Measurements from ENCODE around the gene CTNNA2. TPM values are rescaled to one million over a fixed set of nuclear protein-coding genes. Genes with fewer than 3 reads are reported as not detected.

Gene CTNNA2
- total and polyA plus RNA-seq, 8 donors = 0.28 to 5.7 (median 0.44) TPM; not detected in 4

DNA sequence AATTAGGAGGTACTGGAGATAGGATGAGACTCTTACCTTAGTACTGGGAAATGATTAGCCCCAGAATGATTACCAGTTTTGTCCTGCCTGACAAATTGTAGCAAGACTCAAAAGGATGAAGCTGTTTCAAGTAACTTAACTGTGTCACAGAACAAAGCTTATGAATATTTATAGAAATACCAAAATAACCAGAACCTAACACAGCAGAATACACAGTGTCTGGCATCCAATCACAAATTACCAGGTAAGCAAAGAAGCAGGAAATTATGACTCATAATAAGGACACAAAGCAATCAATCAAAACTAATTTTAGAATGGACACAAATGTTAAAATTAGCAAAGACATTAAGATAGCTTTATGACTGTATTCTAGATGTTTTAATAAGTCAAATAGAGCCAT, 91.9 kb downstream of the CTNNA2 start:
- Histone ChIP-seq H3K4me1 (no peaks in the 10 kb centered on the region), H3K4me3 (no peak overlapping the region), H3K9me3 (no peaks in the 10 kb centered on the region), H3K27ac (no peak overlapping the region), H3K27me3 (no peaks in the 10 kb centered on the region), H3K36me3 (no peaks in the 10 kb centered on the region)
- intact Hi-C loops (cut with DNase I; ENCODE audit: low total_unique reads) = no loop called here
- TF ChIP-seq POLR2AphosphoS5 (IDR thresholded peaks at IDR 0.05) (no peak), POLR2A (IDR thresholded peaks at IDR 0.05) (no peak), CTCF (IDR thresholded peaks at IDR 0.05) (no peak), EP300 (IDR thresholded peaks at IDR 0.05) (no peak)
- no peak for DNase-seq

DNA sequence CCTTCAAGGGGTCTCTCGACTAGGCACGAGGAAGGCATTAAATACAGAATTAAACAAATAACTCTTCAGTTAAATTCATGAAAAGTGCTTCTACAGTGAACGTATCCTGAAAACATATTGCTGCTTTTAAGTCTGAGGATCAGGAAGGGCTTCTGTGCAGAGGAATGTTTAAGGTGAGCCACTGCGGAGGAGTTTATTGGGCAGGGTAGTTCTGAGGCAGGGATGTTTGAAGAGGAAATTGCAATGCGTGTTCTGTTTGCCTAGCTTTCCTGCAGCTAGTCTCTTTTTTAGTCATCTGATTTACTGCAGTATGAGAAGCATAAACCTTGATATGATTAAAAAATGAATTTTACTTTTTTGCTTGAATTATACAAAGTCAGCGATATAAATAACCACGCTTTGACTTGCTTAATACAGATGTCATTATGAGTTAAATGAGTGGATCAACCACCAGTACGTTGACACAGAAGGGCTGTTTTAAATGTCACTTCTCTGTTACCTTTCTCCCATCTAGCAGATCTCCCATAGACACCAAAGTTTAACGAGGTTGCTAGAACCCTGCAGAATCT, 98.7 kb downstream of the CTNNA2 start:
- no peak for DNase-seq
- Histone ChIP-seq H3K4me3 (no peak overlapping the region), H3K9me3 (no peaks in the 10 kb centered on the region), H3K36me3 (no peaks in the 10 kb centered on the region), H3K4me1 (no peaks in the 10 kb centered on the region), H3K27me3 (no peaks in the 10 kb centered on the region), H3K27ac (no peak overlapping the region)
- intact Hi-C loops (cut with DNase I; ENCODE audit: low total_unique reads) = no loop called here
- TF ChIP-seq POLR2A (IDR thresholded peaks at IDR 0.05) (no peak), POLR2AphosphoS5 (IDR thresholded peaks at IDR 0.05) (no peak), CTCF (IDR thresholded peaks at IDR 0.05) (no peak), EP300 (IDR thresholded peaks at IDR 0.05) (no peak)
- WGBS, 5 donors = 56 to 68% (median 61%) methylated on average over 9 of the region's 9 CpGs

DNA sequence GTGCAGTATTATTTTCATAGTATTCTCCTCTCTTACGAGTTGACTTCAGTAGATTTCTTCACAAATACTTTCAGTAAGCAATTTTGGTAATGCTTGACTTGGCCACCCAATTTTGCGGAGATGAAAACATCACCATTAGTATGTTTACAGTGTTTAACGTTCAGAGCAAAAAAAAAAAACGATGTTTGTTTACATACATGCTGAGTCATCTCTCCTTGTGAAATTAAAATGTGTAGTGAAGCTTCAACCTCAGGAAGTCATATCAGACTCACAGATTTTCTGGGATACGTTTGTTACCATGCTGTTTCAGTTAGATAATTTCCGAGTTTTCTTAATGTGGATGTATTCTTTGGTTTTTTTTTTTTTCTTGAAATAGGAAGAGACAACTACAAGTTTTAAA, 100.1 kb downstream of the CTNNA2 start:
- intact Hi-C loops (cut with DNase I; ENCODE audit: low total_unique reads) = no loop called here
- H3K36me3 ChIP-seq = no peaks in the 10 kb centered on the region
- DNase-seq = no peak
- WGBS, 5 donors = 28 to 50% (median 47%) methylated on average over 6 of the region's 6 CpGs
- H3K4me1 ChIP-seq = no peaks in the 10 kb centered on the region
- no peak for TF ChIP-seq CTCF (IDR thresholded peaks at IDR 0.05)
- TF ChIP-seq POLR2AphosphoS5 (IDR thresholded peaks at IDR 0.05) = no peak
- TF ChIP-seq EP300 (IDR thresholded peaks at IDR 0.05) = no peak
- TF ChIP-seq POLR2A (IDR thresholded peaks at IDR 0.05) = no peak
- H3K27me3 ChIP-seq = no peaks in the 10 kb centered on the region
- H3K9me3 ChIP-seq = no peaks in the 10 kb centered on the region
- no peak overlapping the region for H3K27ac ChIP-seq
- no peak overlapping the region for H3K4me3 ChIP-seq

DNA sequence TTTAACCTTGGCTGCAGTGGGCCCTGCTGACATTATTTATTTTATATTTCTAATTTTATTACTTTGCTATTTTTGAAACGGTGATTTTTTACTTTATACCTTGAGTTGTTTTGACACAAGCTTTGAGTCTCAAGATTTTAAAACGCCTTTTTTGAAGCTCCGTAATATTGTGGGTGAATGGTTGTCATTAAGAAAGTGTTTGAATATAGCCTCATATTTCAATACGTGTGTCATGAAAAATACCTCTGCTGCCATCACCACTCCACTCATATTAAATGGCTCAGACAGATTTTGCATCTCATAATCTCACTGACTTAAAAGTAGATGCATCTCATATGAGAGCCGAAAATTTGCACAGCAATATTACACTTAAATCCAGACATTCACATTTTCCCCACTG, 106.6 kb downstream of the CTNNA2 start:
- intact Hi-C loops (cut with DNase I; ENCODE audit: low total_unique reads) = no loop called here
- no peaks in the 10 kb centered on the region for H3K9me3 ChIP-seq
- no peaks in the 10 kb centered on the region for H3K36me3 ChIP-seq
- no peak overlapping the region for H3K4me3 ChIP-seq
- no peaks in the 10 kb centered on the region for H3K4me1 ChIP-seq
- DNase-seq = no peak
- 79 to 96% (median 87%) methylated on average over 5 of the region's 5 CpGs for WGBS, 5 donors
- H3K27ac ChIP-seq = no peak overlapping the region
- no peaks in the 10 kb centered on the region for H3K27me3 ChIP-seq
- no peak for TF ChIP-seq POLR2AphosphoS5 (IDR thresholded peaks at IDR 0.05)
- TF ChIP-seq EP300 (IDR thresholded peaks at IDR 0.05) = no peak
- TF ChIP-seq CTCF (IDR thresholded peaks at IDR 0.05) = no peak
- TF ChIP-seq POLR2A (IDR thresholded peaks at IDR 0.05) = no peak
